CD4-positive, alpha-beta memory T cell (primary cell): ENCODE data around the gene DAGLA. TPM values are rescaled to one million over a fixed set of nuclear protein-coding genes. Genes with fewer than 3 reads are reported as not detected.

Experiments
- CTCF ChIA-PET: fragments of 350-600 bp; sonication (Branson Sonifier 250); formaldehyde crosslinking; loops from one replicate; lab custom pipeline; 2021; ENCODE audit warnings: inconsistent platforms; ENCODE audit not compliant: partially characterized antibody; lab: Charles Lee
- POLR2A ChIA-PET: fragments of 350-600 bp; sonication (Branson Sonifier 250); formaldehyde crosslinking; loops from one replicate; lab custom pipeline; 2021; ENCODE audit not compliant: partially characterized antibody; lab: Charles Lee
- DNase-seq, 5 donors: peaks; one replicate each; pipeline versions ENCODE4 v3.0.0 to v3.0.0-alpha.2; 2020 to 2022; ENCODE audit warnings: mixed read lengths in 1 of 5
- H3K27ac ChIP-seq: one replicate; pipeline ENCODE4 v1.7.0; 2013; ENCODE audit warnings: low read depth, low read length
- H3K27me3 ChIP-seq: 2 replicates; pipeline ENCODE4 v1.7.0; 2013; ENCODE audit warnings: mild to moderate bottlenecking, low read length, moderate library complexity; ENCODE audit not compliant: insufficient read depth
- H3K36me3 ChIP-seq: 2 replicates; pipeline ENCODE4 v1.7.0; 2013; ENCODE audit warnings: mild to moderate bottlenecking, low read length, moderate library complexity; ENCODE audit not compliant: insufficient read depth
- H3K4me1 ChIP-seq: 2 replicates; pipeline ENCODE4 v1.7.0; 2013; ENCODE audit warnings: mild to moderate bottlenecking, low read length, moderate library complexity; ENCODE audit not compliant: insufficient read depth
- H3K4me3 ChIP-seq, 2 donors: one replicate each; pipeline ENCODE4 v1.7.0; 2013; ENCODE audit warnings: low read length in 2 of 2, mild to moderate bottlenecking in 1 of 2
- H3K9me3 ChIP-seq, 2 donors: one replicate each; pipeline ENCODE4 v1.7.0; 2013; ENCODE audit warnings: low read length in 2 of 2, control low read depth in 1 of 2; ENCODE audit not compliant: control insufficient read depth in 1 of 2
- H3K27ac Mint-ChIP-seq, 7 donors: one replicate each; pipeline ENCODE4 v1.8.0; 2020 to 2021; ENCODE audit warnings: mixed read lengths in 7 of 7, mild to moderate bottlenecking in 6 of 7, inconsistent platforms in 3 of 7, moderate library complexity in 3 of 7
- H3K27me3 Mint-ChIP-seq, 2 donors: one replicate each; pipeline ENCODE4 v1.8.0; 2020 to 2021; ENCODE audit warnings: mixed read lengths in 2 of 2
- H3K36me3 Mint-ChIP-seq, 2 donors: one replicate each; pipeline ENCODE4 v1.8.0; 2020 to 2021; ENCODE audit warnings: mixed read lengths in 2 of 2, inconsistent platforms in 1 of 2, mild to moderate bottlenecking in 1 of 2
- H3K4me1 Mint-ChIP-seq, 4 donors: one replicate each; pipeline ENCODE4 v1.8.0; 2020 to 2021; ENCODE audit warnings: mixed read lengths in 4 of 4, mild to moderate bottlenecking in 1 of 4
- H3K4me3 Mint-ChIP-seq, 8 donors: one replicate each; pipeline ENCODE4 v1.8.0; 2020 to 2021; ENCODE audit warnings: mixed read lengths in 8 of 8, mild to moderate bottlenecking in 7 of 8, moderate library complexity in 6 of 8, inconsistent platforms in 3 of 8
- H3K9me3 Mint-ChIP-seq, 8 donors: one replicate each; pipeline ENCODE4 v1.8.0; 2020 to 2021; ENCODE audit warnings: mixed read lengths in 8 of 8, mild to moderate bottlenecking in 5 of 8, inconsistent platforms in 3 of 8, moderate library complexity in 1 of 8
- intact Hi-C: fragments of 100-400 bp; cut with micrococcal nuclease; formaldehyde crosslinking; loops from one replicate; pipeline ENCODE4 v1.15.1; 2023
- polyA plus RNA-seq, 2 donors: library from polyadenylated mRNA; unstranded; fragments of 300-500 nt; fragmentation: Illumina TruSeq; gene quantifications; one replicate each; pipeline ENCODE4 v1.2.3, GENCODE V29; 2021
- total RNA-seq, 2 experiments: library from RNA; stranded (reverse); gene quantifications; one replicate each; pipeline ENCODE4 v1.2.3, GENCODE V29; 2021

DAGLA gene
- total and polyA plus RNA-seq, 4 experiments from 2014 or later: 0.30 to 0.52 (median 0.44) TPM; not detected in 1

DNA sequence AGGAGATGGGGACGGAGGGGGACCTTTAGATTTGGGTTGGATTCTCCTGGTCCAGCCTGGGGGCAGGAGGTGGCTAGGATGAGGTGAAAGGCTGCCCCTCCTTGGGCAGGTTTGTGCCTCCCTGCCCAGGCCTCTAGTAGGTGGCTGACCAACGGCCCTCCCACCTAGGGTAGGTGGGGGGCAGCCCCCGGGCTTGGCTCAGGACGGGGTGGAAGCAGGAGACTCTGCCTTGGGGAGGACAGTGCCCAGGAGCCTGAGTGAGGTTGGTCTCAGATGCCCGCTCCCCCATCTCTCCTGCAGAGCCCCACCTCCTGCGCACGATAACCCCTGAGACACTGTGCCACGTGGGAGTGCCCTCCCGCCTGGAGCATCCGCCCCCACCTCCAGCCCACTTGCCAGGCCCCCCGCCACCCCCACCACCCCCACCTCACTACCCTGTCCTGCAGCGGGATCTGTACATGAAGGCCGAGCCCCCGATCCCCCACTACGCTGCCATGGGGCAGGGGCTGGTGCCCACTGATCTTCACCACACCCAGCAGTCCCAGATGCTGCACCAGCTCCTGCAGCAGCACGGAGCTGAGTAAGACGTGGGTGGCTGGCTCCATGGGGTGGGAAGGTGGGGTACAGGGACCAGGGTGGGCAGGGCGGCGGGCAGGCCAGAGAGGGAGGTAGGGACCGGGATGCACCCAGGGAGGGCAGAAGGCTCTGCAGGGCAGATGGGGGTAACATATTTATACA, 89.9 kb downstream of the DAGLA start:
- intact Hi-C loops: no loop called here
- POLR2A ChIA-PET: no interaction called here

DNA sequence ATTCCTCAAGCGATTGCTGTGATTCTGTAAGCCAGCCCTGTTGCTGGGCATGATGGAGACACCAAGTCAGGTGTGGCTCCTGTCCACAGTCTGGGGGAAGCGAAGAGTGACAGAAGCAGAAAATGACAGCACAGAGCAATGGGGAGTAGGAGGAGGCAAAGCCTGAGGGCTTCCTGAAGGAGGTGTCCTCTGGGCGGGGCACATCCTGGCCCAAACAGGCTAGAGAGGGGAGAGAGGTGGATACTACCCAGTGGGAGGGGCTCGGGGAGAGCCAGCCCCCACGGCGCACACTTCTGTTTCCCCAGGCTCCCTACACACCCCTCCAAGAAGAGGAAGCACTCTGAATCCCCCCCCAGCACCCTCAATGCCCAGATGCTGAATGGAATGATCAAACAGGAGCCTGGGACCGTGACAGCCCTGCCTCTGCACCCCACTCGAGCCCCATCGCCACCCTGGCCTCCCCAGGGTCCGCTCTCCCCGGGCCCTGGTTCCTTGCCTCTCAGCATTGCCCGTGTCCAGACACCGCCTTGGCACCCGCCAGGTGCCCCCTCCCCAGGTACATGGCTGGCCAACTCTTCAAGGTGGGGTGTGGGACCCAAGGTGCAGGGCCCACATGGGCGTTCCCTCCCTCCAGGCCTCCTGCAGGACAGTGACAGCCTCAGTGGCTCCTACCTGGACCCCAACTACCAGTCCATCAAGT, 91.2 kb downstream of the DAGLA start:
- no peaks in the 10 kb centered on the region for H3K9me3 Mint-ChIP-seq
- peaks cover 8% of the 10 kb centered on the region for H3K4me1 ChIP-seq
- ChIA-PET CTCF (interaction anchor here (0.6 kb wide), 1 partner anchor 790 kb away, joined by 3 read pairs; no protein-coding TSS in a partner anchor), POLR2A (no interaction called here)
- DNase-seq: no peak
- H3K9me3 ChIP-seq: no peaks in the 10 kb centered on the region
- intact Hi-C loops: no loop called here
- H3K36me3 ChIP-seq: no peaks in the 10 kb centered on the region
- no peak overlapping the region for H3K27ac ChIP-seq
- no peaks in the 10 kb centered on the region for H3K36me3 Mint-ChIP-seq
- no peak overlapping the region for H3K4me3 Mint-ChIP-seq
- H3K4me3 ChIP-seq: no peak overlapping the region
- H3K27ac Mint-ChIP-seq: peak overlapping the region in 1 of 7 donors; percentile 56
- peaks cover 3 to 21% (median 5%) of the 10 kb centered on the region in 4 donors for H3K4me1 Mint-ChIP-seq
- H3K27me3 ChIP-seq: no peaks in the 10 kb centered on the region
- no peaks in the 10 kb centered on the region for H3K27me3 Mint-ChIP-seq

More for the DNA sequence above, 89.9 kb downstream of the DAGLA start:
- Histone ChIP-seq H3K36me3 (no peaks in the 10 kb centered on the region), H3K27ac (no peak overlapping the region), H3K4me3 (no peak overlapping the region), H3K9me3 (no peaks in the 10 kb centered on the region), H3K27me3 (no peaks in the 10 kb centered on the region), H3K4me1 (peaks cover 8% of the 10 kb centered on the region)
- H3K9me3 Mint-ChIP-seq: peaks cover 0 to 2% (median 0%) of the 10 kb centered on the region in 8 donors
- no peaks in the 10 kb centered on the region for H3K36me3 Mint-ChIP-seq
- CTCF ChIA-PET: no interaction called here
- peaks cover 3 to 18% (median 4%) of the 10 kb centered on the region in 4 donors for H3K4me1 Mint-ChIP-seq
- no peak overlapping the region for H3K27ac Mint-ChIP-seq
- no peak for DNase-seq
- H3K27me3 Mint-ChIP-seq: no peaks in the 10 kb centered on the region
- H3K4me3 Mint-ChIP-seq: no peak overlapping the region

DNA sequence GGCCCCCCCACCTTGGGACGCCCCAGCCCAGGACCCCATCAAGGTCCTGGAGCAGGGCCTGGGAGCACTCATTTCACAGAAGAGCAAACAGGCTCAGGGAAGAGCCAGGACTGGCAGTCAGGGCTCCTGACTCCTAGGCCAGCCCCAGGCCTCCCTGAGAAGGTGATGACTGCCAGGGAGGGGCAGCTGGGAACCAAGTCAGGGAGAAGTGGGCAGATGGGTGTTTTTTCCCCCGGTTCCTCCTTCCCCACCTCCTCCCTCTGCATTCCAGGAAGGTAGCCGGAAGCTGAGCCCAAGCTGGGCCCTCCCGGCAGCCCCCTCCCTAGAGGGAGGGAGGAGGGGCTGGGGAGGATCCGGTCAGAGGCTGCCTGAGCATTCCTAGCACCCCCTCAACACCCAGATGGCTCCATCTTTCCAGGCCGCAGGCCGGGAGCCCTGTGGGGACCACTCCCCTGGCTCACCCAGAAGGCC, 91.8 kb downstream of the DAGLA start:
- Mint-ChIP-seq H3K27me3 (no peaks in the 10 kb centered on the region), H3K4me1 (peaks cover 5 to 28% (median 10%) of the 10 kb centered on the region in 4 donors), H3K4me3 (peak overlapping the region in 1 of 8 donors; percentile 23), H3K27ac (no peak overlapping the region), H3K9me3 (no peaks in the 10 kb centered on the region), H3K36me3 (no peaks in the 10 kb centered on the region)
- Histone ChIP-seq H3K36me3 (no peaks in the 10 kb centered on the region), H3K4me1 (peaks cover 13% of the 10 kb centered on the region), H3K27ac (no peak overlapping the region), H3K27me3 (no peaks in the 10 kb centered on the region), H3K4me3 (no peak overlapping the region), H3K9me3 (no peaks in the 10 kb centered on the region)
- ChIA-PET CTCF (no interaction called here), POLR2A (interaction anchor here (0.6 kb wide), 1 partner anchor 16 kb away, joined by 3 read pairs; no protein-coding TSS in a partner anchor)
- intact Hi-C loops: no loop called here
- DNase-seq: no peak

DNA sequence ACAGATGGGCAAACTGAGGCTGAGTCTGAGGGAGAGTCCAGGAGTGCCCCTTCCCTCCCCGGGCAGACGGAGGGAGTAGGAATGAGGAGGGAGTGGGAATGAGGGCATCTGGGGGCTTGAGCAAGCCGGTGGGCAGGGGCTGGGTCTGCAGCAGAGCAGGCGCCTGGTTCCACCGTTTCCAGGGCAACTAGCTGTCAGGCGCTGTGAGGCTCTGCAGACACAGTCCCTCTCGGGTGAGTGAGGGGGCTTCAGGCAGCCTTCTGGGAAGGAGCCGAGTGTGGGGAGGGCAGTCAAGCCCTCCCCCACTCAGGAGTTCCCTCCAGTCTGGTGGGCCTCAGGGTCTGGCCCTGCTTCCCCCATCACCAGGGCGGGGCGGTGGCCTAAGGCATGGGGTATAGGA, 93.2 kb downstream of the DAGLA start:
- H3K9me3 Mint-ChIP-seq: no peaks in the 10 kb centered on the region
- no peak overlapping the region for H3K27ac ChIP-seq
- H3K9me3 ChIP-seq: no peaks in the 10 kb centered on the region
- no peaks in the 10 kb centered on the region for H3K27me3 ChIP-seq
- no peak overlapping the region for H3K4me3 ChIP-seq
- peaks cover 8 to 37% (median 15%) of the 10 kb centered on the region in 4 donors for H3K4me1 Mint-ChIP-seq
- DNase-seq: no peak
- intact Hi-C loops: no loop called here
- no peaks in the 10 kb centered on the region for H3K36me3 Mint-ChIP-seq
- CTCF ChIA-PET: no interaction called here
- H3K4me1 ChIP-seq: peaks cover 21% of the 10 kb centered on the region
- no peak overlapping the region for H3K4me3 Mint-ChIP-seq
- H3K27me3 Mint-ChIP-seq: no peaks in the 10 kb centered on the region
- POLR2A ChIA-PET: no interaction called here
- peak overlapping the region in 1 of 7 donors; percentile 41 for H3K27ac Mint-ChIP-seq
- no peaks in the 10 kb centered on the region for H3K36me3 ChIP-seq

DNA sequence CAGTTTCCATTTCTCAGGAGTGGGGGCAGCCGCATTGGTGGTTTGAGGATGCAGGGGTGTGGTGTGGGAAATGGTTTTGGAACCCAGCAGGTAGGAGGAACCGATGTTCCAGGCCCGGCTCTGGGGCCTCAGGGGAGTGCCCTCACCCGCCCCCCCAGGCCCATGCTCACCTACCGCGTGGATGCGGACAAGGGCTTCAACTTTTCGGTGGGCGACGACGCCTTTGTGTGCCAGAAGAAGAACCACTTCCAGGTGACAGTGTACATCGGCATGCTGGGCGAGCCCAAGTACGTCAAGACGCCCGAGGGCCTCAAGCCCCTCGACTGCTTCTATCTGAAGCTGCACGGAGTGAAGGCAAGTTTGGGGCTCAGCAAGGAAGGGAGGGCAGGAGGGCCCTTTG, 93.6 kb downstream of the DAGLA start:
- no peak overlapping the region for H3K4me3 ChIP-seq
- ChIA-PET POLR2A (no interaction called here), CTCF (no interaction called here)
- H3K4me1 ChIP-seq: peaks cover 21% of the 10 kb centered on the region
- peak overlapping the region in 1 of 7 donors; percentile 24 for H3K27ac Mint-ChIP-seq
- H3K36me3 ChIP-seq: no peaks in the 10 kb centered on the region
- H3K27me3 ChIP-seq: no peaks in the 10 kb centered on the region
- H3K9me3 Mint-ChIP-seq: no peaks in the 10 kb centered on the region
- H3K27ac ChIP-seq: no peak overlapping the region
- H3K4me1 Mint-ChIP-seq: peaks cover 8 to 38% (median 15%) of the 10 kb centered on the region in 4 donors
- no peaks in the 10 kb centered on the region for H3K36me3 Mint-ChIP-seq
- intact Hi-C loops: no loop called here
- H3K4me3 Mint-ChIP-seq: no peak overlapping the region
- no peaks in the 10 kb centered on the region for H3K9me3 ChIP-seq
- no peak for DNase-seq
- no peaks in the 10 kb centered on the region for H3K27me3 Mint-ChIP-seq

DNA sequence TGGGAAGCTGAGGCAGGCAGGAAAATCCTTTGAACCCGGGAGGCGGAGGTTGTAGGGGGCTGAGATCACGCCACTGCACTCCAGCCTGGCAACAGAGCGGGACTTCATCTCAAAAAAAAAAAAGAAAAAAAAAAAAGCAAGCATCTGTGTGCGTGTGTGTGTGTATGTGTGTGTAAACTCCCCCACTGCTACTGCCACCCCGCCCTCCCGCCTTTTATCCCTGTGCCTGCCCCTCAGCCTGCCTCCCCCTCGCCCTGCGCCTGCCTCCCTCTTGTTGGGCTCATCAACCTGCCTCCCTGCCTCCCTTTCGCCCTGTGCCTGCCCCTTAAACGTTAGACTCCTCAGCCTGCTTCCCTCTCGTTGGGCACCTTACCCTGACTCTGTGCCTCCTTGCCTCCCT, 94.2 kb downstream of the DAGLA start:
- no peaks in the 10 kb centered on the region for H3K9me3 ChIP-seq
- Mint-ChIP-seq H3K9me3 (no peaks in the 10 kb centered on the region), H3K4me1 (peaks cover 8 to 38% (median 15%) of the 10 kb centered on the region in 4 donors), H3K4me3 (no peak overlapping the region), H3K27me3 (no peaks in the 10 kb centered on the region), H3K36me3 (no peaks in the 10 kb centered on the region), H3K27ac (peak overlapping the region in 1 of 7 donors; percentile 86)
- ChIA-PET POLR2A (no interaction called here), CTCF (interaction anchor here (0.8 kb wide), 1 partner anchor 14 kb away, joined by 3 read pairs; no protein-coding TSS in a partner anchor)
- no peaks in the 10 kb centered on the region for H3K36me3 ChIP-seq
- H3K4me1 ChIP-seq: peaks cover 21% of the 10 kb centered on the region
- intact Hi-C loops: no loop called here
- DNase-seq: no peak
- H3K27ac ChIP-seq: no peak overlapping the region
- H3K4me3 ChIP-seq: no peak overlapping the region
- no peaks in the 10 kb centered on the region for H3K27me3 ChIP-seq

DNA sequence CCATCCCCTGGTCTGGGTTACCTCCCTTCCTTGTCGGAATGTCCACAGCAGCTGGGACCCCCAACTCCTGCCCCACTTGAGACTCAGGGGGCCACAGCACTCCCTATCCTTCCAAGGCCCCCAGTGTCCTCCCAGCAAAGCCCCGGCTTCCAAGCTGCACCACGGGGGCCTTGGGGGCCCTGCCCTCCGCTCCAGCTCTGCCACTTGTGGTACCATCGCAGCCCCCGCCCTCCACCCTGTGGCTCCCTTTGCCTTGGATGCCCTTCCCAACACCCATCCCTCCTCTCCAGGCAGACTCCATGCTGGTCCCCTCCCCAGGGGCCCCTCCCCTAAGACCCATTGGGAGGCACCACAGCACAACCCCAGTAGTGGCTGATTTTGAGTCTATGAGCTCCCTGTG, 94.9 kb downstream of the DAGLA start:
- H3K4me3 Mint-ChIP-seq: peak overlapping the region in 2 of 8 donors; percentile 58 to 64
- peak overlapping the region in 1 of 7 donors; percentile 30 for H3K27ac Mint-ChIP-seq
- intact Hi-C loops: no loop called here
- Histone ChIP-seq H3K9me3 (no peaks in the 10 kb centered on the region), H3K27me3 (no peaks in the 10 kb centered on the region), H3K27ac (no peak overlapping the region), H3K36me3 (no peaks in the 10 kb centered on the region), H3K4me3 (no peak overlapping the region), H3K4me1 (peaks cover 21% of the 10 kb centered on the region)
- no peaks in the 10 kb centered on the region for H3K27me3 Mint-ChIP-seq
- H3K9me3 Mint-ChIP-seq: no peaks in the 10 kb centered on the region
- ChIA-PET CTCF (interaction anchor here (0.8 to 1.0 kb wide), 2 partner anchors 13 to 26 kb away, joined by 3 read pairs; no protein-coding TSS in a partner anchor), POLR2A (no interaction called here)
- peaks cover 8 to 38% (median 15%) of the 10 kb centered on the region in 4 donors for H3K4me1 Mint-ChIP-seq
- DNase-seq: no peak
- H3K36me3 Mint-ChIP-seq: no peaks in the 10 kb centered on the region
